IMR-90 (cell line): Measurements from ENCODE around the gene HSP90AA1.
"Not testable (repeated sequence)": the region's sequence is repeated elsewhere in the genome, so short reads cannot be mapped to it uniquely, and the experiment has no call there.

Experiments used
- BHLHE40 ChIP-seq: fragments of 150-350 bp; IDR thresholded peaks from 2 replicates; pipeline ENCODE4 v1.6.1; 2016; ENCODE audit warnings: mild to moderate bottlenecking, low read depth, low read length
- CEBPB ChIP-seq: IDR thresholded peaks from 2 replicates; pipeline ENCODE4 v1.6.1; 2012; ENCODE audit warnings: low read depth, low read length, improper control_type of control experiment
- CHD1 ChIP-seq: IDR thresholded peaks from 2 replicates; pipeline ENCODE4 v1.6.1; 2012; ENCODE audit warnings: low read depth, low read length, improper control_type of control experiment
- CTCF ChIP-seq: conservative IDR thresholded peaks from 2 replicates; pipeline ENCODE4 v1.5.1; 2012; ENCODE audit warnings: mild to moderate bottlenecking, low read depth, low read length, improper control_type of control experiment
- ELK1 ChIP-seq: fragments of 150-350 bp; IDR thresholded peaks from 2 replicates; pipeline ENCODE4 v1.6.1; 2016; ENCODE audit warnings: low read depth, mild to moderate bottlenecking, low read length, moderate library complexity, borderline replicate concordance
- FOS ChIP-seq: fragments of 150-350 bp; IDR thresholded peaks from 2 replicates; pipeline ENCODE4 v1.6.1; 2016; ENCODE audit warnings: low read depth, low read length
- MAFK ChIP-seq: IDR thresholded peaks from 2 replicates; pipeline ENCODE4 v1.6.1; 2012; ENCODE audit warnings: low read depth, low read length, improper control_type of control experiment
- MXI1 ChIP-seq: IDR thresholded peaks from 2 replicates; pipeline ENCODE4 v1.6.1; 2012; ENCODE audit warnings: low read depth, mild to moderate bottlenecking, low read length, moderate library complexity, borderline replicate concordance
- NFE2L2 ChIP-seq: fragments of 150-350 bp; IDR thresholded peaks from 2 replicates; pipeline ENCODE4 v1.6.1; 2016; ENCODE audit warnings: low read depth, mild to moderate bottlenecking, low read length
- POLR2A ChIP-seq: IDR thresholded peaks from 2 replicates; pipeline ENCODE4 v1.6.1; 2012; ENCODE audit warnings: mild to moderate bottlenecking, low read depth, low read length
- RAD21 ChIP-seq: IDR thresholded peaks from 2 replicates; pipeline ENCODE4 v1.6.1; 2012; ENCODE audit warnings: low read length, improper control_type of control experiment
- RCOR1 ChIP-seq: IDR thresholded peaks from 2 replicates; pipeline ENCODE4 v1.6.1; 2012; ENCODE audit warnings: mild to moderate bottlenecking, low read length, improper control_type of control experiment; ENCODE audit not compliant: insufficient replicate concordance
- RFX5 ChIP-seq: IDR thresholded peaks from 2 replicates; pipeline ENCODE4 v1.8.0; 2012; ENCODE audit warnings: low read depth, mild to moderate bottlenecking, low read length, moderate library complexity
- SMC3 ChIP-seq: fragments of 150-350 bp; IDR thresholded peaks from 2 replicates; pipeline ENCODE4 v1.6.1; 2016; ENCODE audit warnings: low read depth, mild to moderate bottlenecking, antibody characterized with exemption, low read length, moderate library complexity

DNA sequence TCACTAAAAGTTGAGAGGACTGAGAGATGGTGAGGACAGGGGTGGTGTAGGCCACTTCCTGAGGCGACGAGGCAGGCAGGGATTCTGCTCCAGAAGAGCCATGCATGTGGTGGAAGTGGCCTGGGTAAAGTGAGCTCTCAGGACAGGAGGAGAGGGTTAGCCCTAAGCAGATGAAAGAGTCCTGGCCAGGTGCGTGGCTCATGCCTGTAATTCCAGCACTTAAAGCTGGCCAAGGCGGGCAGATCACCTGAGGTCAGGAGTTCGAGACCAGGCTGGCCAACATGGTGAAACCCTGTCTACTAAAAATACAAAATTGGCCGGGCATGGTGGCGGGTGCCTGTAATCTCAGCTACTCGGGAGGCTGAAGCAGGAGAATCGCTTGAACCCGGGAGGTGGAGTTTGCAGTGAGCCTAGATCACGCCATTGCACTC is 8.5 kb downstream of the HSP90AA1 start:
- TF ChIP-seq RAD21, POLR2A, MAFK, CEBPB, RFX5, BHLHE40, CHD1, CTCF, SMC3, ELK1, RCOR1, NFE2L2, FOS, MXI1: not testable (repeated sequence)
